Ishikawa (cell line): ENCODE data around the gene PIGC.

ENCODE experiments used
- CEBPB ChIP-seq: IDR thresholded peaks from 2 replicates; pipeline ENCODE4 v1.6.1; 2012
- CREB1 ChIP-seq: IDR thresholded peaks from 2 replicates; pipeline ENCODE4 v1.6.1; 2012; ENCODE audit warnings: low read depth
- EGR1 ChIP-seq: IDR thresholded peaks from 2 replicates; pipeline ENCODE4 v1.6.1; 2012
- EP300 ChIP-seq: IDR thresholded peaks from 2 replicates; pipeline ENCODE4 v1.6.1; 2012; ENCODE audit warnings: borderline replicate concordance
- FOXM1 ChIP-seq: IDR thresholded peaks from 2 replicates; pipeline ENCODE4 v1.6.1; 2012; ENCODE audit warnings: low read depth, borderline replicate concordance
- MAX ChIP-seq: IDR thresholded peaks from 2 replicates; pipeline ENCODE4 v1.6.1; 2012
- RAD21 ChIP-seq: IDR thresholded peaks from 2 replicates; pipeline ENCODE4 v1.6.1; 2012; ENCODE audit warnings: low read depth
- REST ChIP-seq: IDR thresholded peaks from 2 replicates; pipeline ENCODE4 v1.6.1; 2012; ENCODE audit warnings: low read depth, mild to moderate bottlenecking
- TAF1 ChIP-seq: IDR thresholded peaks from 2 replicates; pipeline ENCODE4 v1.6.1; 2012; ENCODE audit warnings: low read depth, mild to moderate bottlenecking
- TEAD4 ChIP-seq: IDR thresholded peaks from 2 replicates; pipeline ENCODE4 v1.6.1; 2012
- USF1 ChIP-seq: IDR thresholded peaks from 2 replicates; pipeline ENCODE4 v1.6.1; 2012
- YY1 ChIP-seq: IDR thresholded peaks from 2 replicates; pipeline ENCODE4 v1.6.1; 2012; ENCODE audit warnings: low read depth
- ZBTB7A ChIP-seq: IDR thresholded peaks from 2 replicates; pipeline ENCODE4 v1.6.1; 2012; ENCODE audit warnings: low read depth

- TF ChIP-seq EP300: no peak
- no peak for TF ChIP-seq RAD21
- no peak for TF ChIP-seq TAF1
- no peak for TF ChIP-seq CREB1
- no peak for TF ChIP-seq REST
- no peak for TF ChIP-seq ZBTB7A
- no peak for TF ChIP-seq CEBPB
- TF ChIP-seq TEAD4: no peak
- no peak for TF ChIP-seq YY1
- no peak for TF ChIP-seq USF1
- TF ChIP-seq EGR1: no peak
- no peak for TF ChIP-seq MAX
- no peak for TF ChIP-seq FOXM1
Measured at GRCh38 chr1:172485626-172486025, 41.8 kb upstream of the PIGC start.
